B cell (primary cell): ENCODE measurements around the gene ZNF558.

Experiments
- CTCF ChIP-seq: fragments of 200-600 bp; IDR thresholded peaks from one replicate; pipeline ENCODE4 v1.8.0; 2022; ENCODE audit warnings: antibody characterized with exemption, mild to moderate bottlenecking
- EZH2 ChIP-seq: IDR thresholded peaks from 2 replicates; pipeline ENCODE4 v1.6.1; 2012; ENCODE audit warnings: borderline replicate concordance, low read depth, mild to moderate bottlenecking, moderate library complexity, low read length; ENCODE audit not compliant: insufficient read depth, poor library complexity, severe bottlenecking

- no peak for TF ChIP-seq CTCF
- TF ChIP-seq EZH2: no peak
These were observed 46.0 kb upstream of the ZNF558 start for GRCh38 chr19:8877854-8878705.
